Fibroblast of the aortic adventitia (primary cell): ENCODE results near the gene ANKHD1. TPM values are rescaled to one million over a fixed set of nuclear protein-coding genes. Genes with fewer than 3 reads are reported as not detected.
"Not testable (repeated sequence)": the region's sequence is repeated elsewhere in the genome, so short reads cannot be mapped to it uniquely, and the experiment has no call there.

ENCODE experiments used
- DNase-seq: peaks from one replicate; pipeline ENCODE4 v3.0.0-alpha.2; 2010; ENCODE audit warnings: low read depth
- H3K4me3 ChIP-seq: 2 replicates; pipeline ENCODE4 v1.5.1; 2011; ENCODE audit warnings: low read depth, mild to moderate bottlenecking, control low read depth, low read length, moderate library complexity
- CTCF ChIP-seq: IDR thresholded peaks from 2 replicates; pipeline ENCODE4 v1.5.1; 2011; ENCODE audit warnings: mild to moderate bottlenecking, low read length, control low read depth, inconsistent platforms; ENCODE audit not compliant: insufficient read depth
- total RNA-seq: library from RNA; depleted of rRNA; stranded (reverse); fragments of >200 nt; gene quantifications from 2 replicates; pipeline ENCODE4 v1.2.3, GENCODE V29; 2012; ENCODE audit warnings: low replicate concordance

ANKHD1 gene
- total RNA-seq, 1 donor: 71.1 TPM

- H3K4me3 ChIP-seq: no peak overlapping the region
- TF ChIP-seq CTCF: no peak
- DNase-seq: no peak
Measured at GRCh38 chr5:140571105-140571504, 169.5 kb downstream of the ANKHD1 start.

- H3K4me3 ChIP-seq: no peak overlapping the region
- no peak for DNase-seq
- TF ChIP-seq CTCF: no peak
Measured at GRCh38 chr5:140573683-140574082, 172.1 kb downstream of the ANKHD1 start.

- no peak for TF ChIP-seq CTCF
- peak; percentile 82 for DNase-seq
- no peak overlapping the region for H3K4me3 ChIP-seq
Measured at GRCh38 chr5:140574165-140574564, 172.5 kb downstream of the ANKHD1 start.

- peak; percentile 70 for DNase-seq
- TF ChIP-seq CTCF: peak; percentile 62
Measured at GRCh38 chr5:140575309-140575708, 173.7 kb downstream of the ANKHD1 start.

GRCh38 chr5:140576776-140577201, 175.2 kb downstream of the ANKHD1 start:
- H3K4me3 ChIP-seq: no peak overlapping the region
- DNase-seq: peak; percentile 31
- no peak for TF ChIP-seq CTCF

More at GRCh38 chr5:140575309-140575708, 173.7 kb downstream of the ANKHD1 start:
- no peak overlapping the region for H3K4me3 ChIP-seq

- not testable (repeated sequence) for H3K4me3 ChIP-seq, DNase-seq
- TF ChIP-seq CTCF: peak; percentile 7
Measured at GRCh38 chr5:140579188-140579747, 177.6 kb downstream of the ANKHD1 start.

- TF ChIP-seq CTCF: no peak
- no peak for DNase-seq
- H3K4me3 ChIP-seq: no peak overlapping the region
Measured at GRCh38 chr5:140587495-140587894, 185.9 kb downstream of the ANKHD1 start.
